HepG2 (cell line): Measurements from ENCODE around the gene RGS6. TPM values are rescaled to one million over a fixed set of nuclear protein-coding genes. Genes with fewer than 3 reads are reported as not detected.

Source experiments
- ATAC-seq: fragments of 200-7000 bp; cut with Tn5 transposase; 3 replicates; pipeline ENCODE4 v1.9.1; 2020; ENCODE audit warnings: mild to moderate bottlenecking, moderate library complexity
- BruUV-seq: library from RNA; stranded (reverse); fragments of 400-500 nt; replicated peaks from 2 replicates; lab custom pipeline; 2021; lab: Mats Ljungman, UMichigan
- CTCF ChIA-PET: fragments of 300-600 bp; formaldehyde crosslinking; extraction: SDS; loops from one replicate; lab custom pipeline; 2021; ENCODE audit warnings: low total read pairs, inconsistent platforms, low intra/inter-chr PET ratio; lab: Yijun Ruan, JAX
- POLR2A ChIA-PET: fragments of 350-600 bp; sonication (Branson Sonifier 250); formaldehyde crosslinking; loops from one replicate; lab custom pipeline; 2020; ENCODE audit warnings: antibody characterized with exemption, inconsistent platforms; lab: Yijun Ruan, JAX
- DNase-seq: peaks from one replicate; pipeline ENCODE4 v3.0.0-alpha.2; 2015; ENCODE audit warnings: low spot score
- FAIRE-seq: peaks from 3 replicates; lab custom pipeline; 2011; peaks lifted over from hg19 to GRCh38; lab: Jason Lieb, UNC
- H2AFZ ChIP-seq: one replicate; pipeline ENCODE4 v1.6.1; 2011; ENCODE audit warnings: low read length, inconsistent platforms
- H3K27ac ChIP-seq: fragments of 300-600 bp; 3 replicates; pipeline ENCODE4 v1.8.0; 2011; ENCODE audit warnings: mixed run types, mild to moderate bottlenecking, mixed read lengths, low read length, inconsistent platforms; ENCODE audit not compliant: insufficient read depth; ENCODE audit errors: extremely low read length
- H3K27me3 ChIP-seq, 2 experiments: fragments of 200-600 bp in 1 of 2; 2 replicates in 1 of 2; 3 replicates in 1 of 2; pipeline versions ENCODE4 v1.6.0 to v1.8.0; 2011; ENCODE audit warnings: low read length in 2 of 2, mild to moderate bottlenecking in 2 of 2, moderate library complexity in 2 of 2, inconsistent platforms in 1 of 2; ENCODE audit not compliant: insufficient read depth in 2 of 2, control insufficient read depth in 1 of 2
- H3K36me3 ChIP-seq, 2 experiments: fragments of 200-600 bp in 1 of 2; replicated peaks in 1 of 2; 2 replicates in 1 of 2; 3 replicates in 1 of 2; pipeline versions ENCODE4 v1.5.1 to v1.8.0; 2011; ENCODE audit warnings: low read length in 2 of 2, inconsistent platforms in 1 of 2; ENCODE audit not compliant: insufficient read depth in 2 of 2, control insufficient read depth in 1 of 2
- H3K4me1 ChIP-seq: 2 replicates; pipeline ENCODE4 v1.5.1; 2012; ENCODE audit warnings: low read length, inconsistent platforms; ENCODE audit not compliant: insufficient read depth
- H3K4me2 ChIP-seq: 2 replicates; pipeline ENCODE4 v1.6.0; 2011; ENCODE audit warnings: low read depth, low read length, inconsistent platforms
- H3K4me3 ChIP-seq, 3 experiments: fragments of 200-600 bp in 1 of 3; sonication (generic), shearing (Covaris generic) in 1 of 3; replicated peaks in 1 of 3; 2 replicates each; pipeline ENCODE4 v1.5.1; 2011 to 2016; ENCODE audit warnings: low read length in 3 of 3, inconsistent platforms in 2 of 3, low read depth in 2 of 3, mild to moderate bottlenecking in 2 of 3, control low read depth in 1 of 3, mixed read lengths in 1 of 3; ENCODE audit not compliant: insufficient read depth in 1 of 3
- H3K79me2 ChIP-seq: one replicate; pipeline ENCODE4 v1.6.1; 2011; ENCODE audit warnings: low read length, inconsistent platforms; ENCODE audit not compliant: insufficient read depth
- H3K9ac ChIP-seq: 2 replicates; pipeline ENCODE4 v1.6.0; 2011; ENCODE audit warnings: mild to moderate bottlenecking, low read depth, low read length, inconsistent platforms; ENCODE audit not compliant: insufficient read depth
- H3K9me3 ChIP-seq: 2 replicates; pipeline ENCODE4 v1.5.1; 2012; ENCODE audit warnings: mild to moderate bottlenecking, low read length
- H4K20me1 ChIP-seq: 2 replicates; pipeline ENCODE4 v1.6.0; 2011; ENCODE audit warnings: inconsistent platforms, mild to moderate bottlenecking, low read length, moderate library complexity; ENCODE audit not compliant: insufficient read depth
- HDAC2 ChIP-seq: sonication (generic); formaldehyde crosslinking; IDR thresholded peaks from 2 replicates; pipeline ENCODE4 v1.4.0; 2020; ENCODE audit warnings: missing genetic modification reagents
- POLR2A ChIP-seq, 2 experiments: IDR thresholded peaks; 2 replicates each; pipeline ENCODE4 v1.6.1; 2011; ENCODE audit warnings: low read depth in 2 of 2, low read length in 2 of 2, mild to moderate bottlenecking in 1 of 2, moderate library complexity in 1 of 2; ENCODE audit not compliant: insufficient read depth in 1 of 2
- PRDM10 ChIP-seq: sonication (generic); formaldehyde crosslinking; IDR thresholded peaks from 2 replicates; pipeline ENCODE4 v1.4.0; 2020; ENCODE audit warnings: low read depth, missing genetic modification reagents
- TEAD3 ChIP-seq: optimal IDR thresholded peaks from 2 replicates; pipeline ENCODE3; 2016; ENCODE audit warnings: borderline replicate concordance
- ZBTB34 ChIP-seq: sonication (generic); formaldehyde crosslinking; IDR thresholded peaks from 2 replicates; pipeline ENCODE4 v1.8.0; 2022; ENCODE audit warnings: mild to moderate bottlenecking, missing genetic modification reagents
- ZBTB7B ChIP-seq: sonication (generic); formaldehyde crosslinking; IDR thresholded peaks from 2 replicates; pipeline ENCODE4 v1.4.0; 2020; ENCODE audit warnings: missing genetic modification reagents
- ZFP1 ChIP-seq: IDR thresholded peaks from 2 replicates; pipeline ENCODE4 v1.6.1; 2016
- ZNF121 ChIP-seq: sonication (generic); formaldehyde crosslinking; IDR thresholded peaks from 2 replicates; pipeline ENCODE4 v1.5.0; 2020; ENCODE audit warnings: mild to moderate bottlenecking, missing genetic modification reagents
- ZNF205 ChIP-seq: IDR thresholded peaks from 2 replicates; pipeline ENCODE4 v1.6.1; 2018; ENCODE audit warnings: missing biosample characterization, missing genetic modification reagents
- ZNF256 ChIP-seq: sonication (generic); formaldehyde crosslinking; conservative IDR thresholded peaks from 2 replicates; pipeline ENCODE4 v1.4.0; 2020; ENCODE audit warnings: missing genetic modification reagents
- ZNF75D ChIP-seq: sonication (generic); formaldehyde crosslinking; IDR thresholded peaks from 2 replicates; pipeline ENCODE4 v1.8.1; 2023; ENCODE audit warnings: missing genetic modification reagents, mild to moderate bottlenecking, borderline replicate concordance
- ZNF83 ChIP-seq: sonication (generic); formaldehyde crosslinking; IDR thresholded peaks from 2 replicates; pipeline ENCODE4 v1.4.0; 2020; ENCODE audit warnings: missing genetic modification reagents, mild to moderate bottlenecking, borderline replicate concordance
- ZSCAN29 ChIP-seq: sonication (generic); formaldehyde crosslinking; conservative IDR thresholded peaks from 2 replicates; pipeline ENCODE4 v1.4.0; 2020; ENCODE audit warnings: mild to moderate bottlenecking, missing genetic modification reagents
- WGBS: methylation state at CpG from one replicate; pipeline ENCODE4 v1.1.6; 2017; ENCODE audit warnings: low lambda C conversion rate; 5-methylcytosine and 5-hydroxymethylcytosine counted together
- in situ Hi-C: cut with HindIII; loops from 2 replicates; pipeline ENCODE4 v1.10.0; 2017; ENCODE audit warnings: low pct_unique_long_range_greater_than_20kb; ENCODE audit not compliant: extremely low pct_ligation_motif_present
- intact Hi-C: fragments of 100-400 bp; cut with micrococcal nuclease; formaldehyde crosslinking; loops from one replicate; pipeline ENCODE4 v1.10.0; 2022; ENCODE audit not compliant: unreplicated experiment
- polyA plus RNA-seq, 8 experiments: library from polyadenylated mRNA; depleted of rRNA in 3 of 8; stranded (reverse) in 7 of 8; unstranded in 1 of 8; fragments of >200 nt; fragmentation: Illumina TruSeq in 4 of 8; extraction: Trizol in 4 of 8; gene quantifications; 2 replicates each; pipeline versions ENCODE4 v1.2.1 to v1.2.3, GENCODE V29; 2011 to 2016; ENCODE audit warnings: low read depth in 4 of 8, missing spikeins in 1 of 8, mixed read lengths in 1 of 8; ENCODE audit not compliant: insufficient read depth in 1 of 8
- total RNA-seq, 5 experiments: library from RNA; depleted of rRNA; stranded (reverse); fragments of >200 nt; fragmentation: Illumina TruSeq; extraction: Trizol; gene quantifications; 2 replicates each; pipeline ENCODE4 v1.2.3, GENCODE V29; 2016; ENCODE audit warnings: low read depth in 1 of 5
- TF ChIP-seq, protein P1 (sequence below): sonication (generic); formaldehyde crosslinking; IDR thresholded peaks from 2 replicates; pipeline ENCODE4 v1.4.0; 2020; ENCODE audit warnings: missing genetic modification reagents
- TF ChIP-seq, protein P2 (sequence below): sonication (generic); formaldehyde crosslinking; conservative IDR thresholded peaks from 2 replicates; pipeline ENCODE4 v1.8.1; 2023; ENCODE audit warnings: missing genetic modification reagents
- TF ChIP-seq, protein P3 (sequence below): sonication (generic); formaldehyde crosslinking; IDR thresholded peaks from 2 replicates; pipeline ENCODE4 v1.5.0; 2020; ENCODE audit warnings: missing genetic modification reagents, mild to moderate bottlenecking, borderline replicate concordance

RGS6 gene
- total and polyA plus RNA-seq, 2 of the 13 experiments (the other 11 are each of a cell fraction or from before 2014, with no cell fraction given): not detected

GRCh38 chr14:72094844-72095582, 162.8 kb downstream of the RGS6 start:
- 0% methylated on average over 6 of the region's 6 CpGs for WGBS
- Histone ChIP-seq H2AFZ (no peak overlapping the region), H3K79me2 (no peaks in the 10 kb centered on the region), H3K9me3 (no peaks in the 10 kb centered on the region), H4K20me1 (no peaks in the 10 kb centered on the region), H3K9ac (no peak overlapping the region), H3K4me1 (no peaks in the 10 kb centered on the region), H3K36me3 (no peaks in the 10 kb centered on the region), H3K4me2 (no peak overlapping the region), H3K27ac (no peak overlapping the region), H3K27me3 (peaks cover 0 to 5% of the 10 kb centered on the region in 2 experiments; a peak in 2 of 5 replicates), H3K4me3 (no peak overlapping the region)
- BruUV-seq: no TSS peak
- intact Hi-C loops: no loop called here
- DNase-seq: no peak
- in situ Hi-C loops: no loop called here
- ChIA-PET POLR2A (no interaction called here), CTCF (no interaction called here)
- ATAC-seq: no peak
- FAIRE-seq: no peak
- TF ChIP-seq, protein P1, sequence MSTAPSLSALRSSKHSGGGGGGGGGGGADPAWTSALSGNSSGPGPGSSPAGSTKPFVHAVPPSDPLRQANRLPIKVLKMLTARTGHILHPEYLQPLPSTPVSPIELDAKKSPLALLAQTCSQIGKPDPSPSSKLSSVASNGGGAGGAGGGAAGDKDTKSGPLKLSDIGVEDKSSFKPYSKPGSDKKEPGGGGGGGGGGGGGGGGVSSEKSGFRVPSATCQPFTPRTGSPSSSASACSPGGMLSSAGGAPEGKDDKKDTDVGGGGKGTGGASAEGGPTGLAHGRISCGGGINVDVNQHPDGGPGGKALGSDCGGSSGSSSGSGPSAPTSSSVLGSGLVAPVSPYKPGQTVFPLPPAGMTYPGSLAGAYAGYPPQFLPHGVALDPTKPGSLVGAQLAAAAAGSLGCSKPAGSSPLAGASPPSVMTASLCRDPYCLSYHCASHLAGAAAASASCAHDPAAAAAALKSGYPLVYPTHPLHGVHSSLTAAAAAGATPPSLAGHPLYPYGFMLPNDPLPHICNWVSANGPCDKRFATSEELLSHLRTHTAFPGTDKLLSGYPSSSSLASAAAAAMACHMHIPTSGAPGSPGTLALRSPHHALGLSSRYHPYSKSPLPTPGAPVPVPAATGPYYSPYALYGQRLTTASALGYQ (CRISPR knock-in tag): no peak
- no peak for TF ChIP-seq ZFP1 (CRISPR knock-in tag)
- no peak for TF ChIP-seq HDAC2 (CRISPR knock-in tag)
- no peak for TF ChIP-seq PRDM10 (CRISPR knock-in tag)
- TF ChIP-seq ZBTB34 (CRISPR knock-in tag): no peak
- no peak for TF ChIP-seq POLR2A (IDR thresholded peaks at IDR 0.05; ENCODE audit: insufficient read depth in 1 of 2, low read depth in 2 of 2, low read length in 2 of 2)
- no peak for TF ChIP-seq ZNF205
- TF ChIP-seq ZSCAN29 (CRISPR knock-in tag): no peak
- no peak for TF ChIP-seq ZBTB7B (CRISPR knock-in tag)
- no peak for TF ChIP-seq ZNF83 (CRISPR knock-in tag)
- TF ChIP-seq ZNF75D (CRISPR knock-in tag): no peak
- TF ChIP-seq ZNF121 (CRISPR knock-in tag): no peak
- TF ChIP-seq, protein P2, sequence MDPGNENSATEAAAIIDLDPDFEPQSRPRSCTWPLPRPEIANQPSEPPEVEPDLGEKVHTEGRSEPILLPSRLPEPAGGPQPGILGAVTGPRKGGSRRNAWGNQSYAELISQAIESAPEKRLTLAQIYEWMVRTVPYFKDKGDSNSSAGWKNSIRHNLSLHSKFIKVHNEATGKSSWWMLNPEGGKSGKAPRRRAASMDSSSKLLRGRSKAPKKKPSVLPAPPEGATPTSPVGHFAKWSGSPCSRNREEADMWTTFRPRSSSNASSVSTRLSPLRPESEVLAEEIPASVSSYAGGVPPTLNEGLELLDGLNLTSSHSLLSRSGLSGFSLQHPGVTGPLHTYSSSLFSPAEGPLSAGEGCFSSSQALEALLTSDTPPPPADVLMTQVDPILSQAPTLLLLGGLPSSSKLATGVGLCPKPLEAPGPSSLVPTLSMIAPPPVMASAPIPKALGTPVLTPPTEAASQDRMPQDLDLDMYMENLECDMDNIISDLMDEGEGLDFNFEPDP (CRISPR knock-in tag): no peak
- TF ChIP-seq, protein P3, sequence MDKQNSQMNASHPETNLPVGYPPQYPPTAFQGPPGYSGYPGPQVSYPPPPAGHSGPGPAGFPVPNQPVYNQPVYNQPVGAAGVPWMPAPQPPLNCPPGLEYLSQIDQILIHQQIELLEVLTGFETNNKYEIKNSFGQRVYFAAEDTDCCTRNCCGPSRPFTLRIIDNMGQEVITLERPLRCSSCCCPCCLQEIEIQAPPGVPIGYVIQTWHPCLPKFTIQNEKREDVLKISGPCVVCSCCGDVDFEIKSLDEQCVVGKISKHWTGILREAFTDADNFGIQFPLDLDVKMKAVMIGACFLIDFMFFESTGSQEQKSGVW: no peak
- TF ChIP-seq TEAD3 (CRISPR knock-in tag): no peak
- TF ChIP-seq ZNF256: no peak
